HG03066 (cell line): Measurements from ENCODE around the gene MT1H.
"Not testable (repeated sequence)": the region's sequence is repeated elsewhere in the genome, so short reads cannot be mapped to it uniquely, and the experiment has no call there.

Experiments used
- ATAC-seq: cut with Tn5 transposase; IDR thresholded peaks from one replicate; pipeline ENCODE4 v1.9.1; 2021; ENCODE audit warnings: low read depth; ENCODE audit not compliant: unreplicated experiment

The MT1H gene

DNA sequence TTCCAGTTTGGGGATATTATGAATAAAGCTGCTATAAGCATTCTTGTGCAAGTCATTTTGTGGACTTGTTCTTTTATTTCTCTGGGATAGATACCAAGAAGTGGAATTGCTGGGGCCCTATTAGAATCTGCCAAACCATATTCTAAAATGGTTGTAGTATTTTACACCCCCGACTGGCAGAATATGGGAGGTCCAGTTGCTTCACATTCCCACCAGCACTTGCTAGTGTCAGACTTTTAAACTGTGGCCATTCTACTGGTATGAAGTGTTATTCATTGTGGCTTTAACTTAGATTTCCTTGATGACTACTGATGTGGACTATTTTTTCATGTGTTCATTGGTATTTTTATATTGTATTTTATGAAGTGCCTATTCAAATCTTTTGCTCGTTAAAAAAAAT, 42.2 kb downstream of the MT1H start:
- ATAC-seq, result no peak

DNA sequence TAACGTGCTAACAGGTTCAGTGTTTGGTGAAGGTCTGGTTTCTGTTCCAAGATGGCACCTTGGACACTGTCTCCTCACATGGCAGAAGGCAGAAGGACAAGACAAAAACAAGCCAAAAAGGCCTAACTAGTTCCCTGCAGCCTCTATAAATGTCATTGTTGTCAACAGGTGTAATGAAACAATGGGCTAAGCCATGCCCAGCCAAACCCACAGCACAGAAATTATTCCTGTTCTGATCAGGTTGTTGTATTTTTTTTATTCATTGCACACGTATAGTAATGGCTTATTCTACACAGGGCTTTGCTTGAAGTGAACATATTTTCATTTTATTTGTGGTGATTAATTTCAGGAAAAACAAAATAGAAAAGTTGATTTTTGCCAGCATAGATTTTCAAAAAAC, 44.2 kb downstream of the MT1H start:
- no peak for ATAC-seq

DNA sequence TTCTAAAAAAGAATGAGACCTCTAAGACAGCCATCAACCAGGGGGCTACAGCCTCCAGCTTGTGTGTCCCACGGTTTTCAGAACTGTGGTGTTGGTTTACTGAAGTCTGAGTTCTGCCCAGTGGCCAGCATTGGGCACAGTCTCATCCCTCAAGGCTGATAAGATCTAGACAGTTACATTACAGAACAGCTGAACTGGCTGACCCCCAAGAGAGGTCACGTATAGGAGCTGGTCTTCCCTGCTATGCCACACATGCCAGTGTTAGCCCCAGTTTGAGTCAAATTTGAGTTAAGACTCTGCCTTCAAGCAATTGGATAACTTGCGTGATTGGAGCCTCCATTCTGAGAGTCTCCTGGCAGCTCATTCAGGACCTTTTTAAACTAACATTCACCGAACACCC, 45.5 kb downstream of the MT1H start:
- no peak for ATAC-seq

DNA sequence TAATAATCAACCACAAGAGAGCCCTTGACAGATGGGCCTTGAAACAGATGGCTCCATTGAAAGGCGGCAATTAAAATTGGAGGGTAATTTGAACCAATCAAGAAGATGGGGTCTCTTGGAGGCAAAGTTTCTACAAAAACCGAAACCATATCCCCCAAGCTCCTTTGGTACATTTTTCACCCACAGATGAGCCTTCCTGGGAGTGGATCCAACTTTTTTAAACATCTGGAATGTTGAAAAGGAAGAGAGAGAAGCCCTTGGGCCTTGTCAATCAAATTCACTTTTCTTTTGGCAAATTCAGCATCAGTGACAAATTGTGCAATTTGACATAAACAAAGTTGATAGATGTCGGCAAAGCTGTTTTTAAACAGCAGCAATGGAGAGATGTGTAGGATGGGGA, 47.1 kb downstream of the MT1H start:
- ATAC-seq, result no peak

DNA sequence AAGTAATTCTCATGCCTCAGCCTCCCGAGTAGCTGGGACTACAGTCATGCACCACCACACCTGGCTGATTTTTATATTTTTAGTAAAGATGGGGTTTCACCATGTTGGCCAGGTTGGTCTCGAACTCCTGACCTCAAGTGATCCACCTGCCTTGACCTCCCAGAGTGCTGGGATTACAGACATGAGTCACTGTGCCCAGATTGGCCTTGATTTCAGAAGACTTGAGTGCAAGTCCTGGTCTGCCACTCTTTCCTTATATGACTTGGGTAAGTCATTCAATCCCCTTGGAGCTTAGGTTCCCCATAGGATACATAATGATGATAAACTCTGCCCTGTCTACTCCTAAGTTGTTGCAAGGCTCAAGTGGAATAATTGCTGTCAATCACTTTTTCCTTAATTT, 47.9 kb downstream of the MT1H start:
- not testable (repeated sequence) for ATAC-seq
